Activated CD4-positive, CD25-positive, alpha-beta regulatory T cell treated with anti-CD3 and anti-CD28 coated beads, Interleukin-2, amount 50 U/mL, for 16 hours (primary cell): ENCODE data around the gene YBEY.

Experiments used
- DNase-seq: peaks from one replicate; pipeline ENCODE4 v3.0.0-alpha.2; 2020; ENCODE audit warnings: low read depth, low spot score

The YBEY gene

DNA sequence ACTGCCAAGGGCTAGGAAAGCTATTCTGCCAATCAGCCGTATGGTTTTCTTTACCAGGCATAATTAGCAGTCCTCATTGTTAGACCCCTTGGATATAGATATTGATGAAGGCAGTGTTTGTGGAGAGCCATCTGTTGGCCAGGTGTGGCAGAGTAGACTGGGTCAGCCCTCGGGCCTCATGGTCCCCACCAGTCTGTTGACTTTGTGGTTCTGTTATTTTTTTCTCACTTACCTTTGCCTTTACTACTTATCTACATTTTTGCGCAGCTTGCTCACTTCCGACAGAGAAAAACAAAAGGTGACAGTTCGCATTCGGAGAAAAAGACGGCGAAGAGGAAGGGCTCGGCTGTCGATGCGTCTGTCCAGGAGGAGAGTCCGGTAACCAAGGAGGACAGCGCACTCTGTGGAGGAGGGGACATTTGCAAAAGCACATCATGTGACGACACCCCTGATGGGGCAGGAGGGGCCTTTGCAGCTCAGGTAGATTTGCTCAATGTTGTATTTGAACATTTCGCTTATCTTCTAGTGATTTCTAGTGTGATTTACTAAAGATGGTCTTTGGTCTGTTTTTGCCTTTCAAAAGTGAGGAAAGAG lies 40.1 kb downstream of the YBEY start:
- no peak for DNase-seq

DNA sequence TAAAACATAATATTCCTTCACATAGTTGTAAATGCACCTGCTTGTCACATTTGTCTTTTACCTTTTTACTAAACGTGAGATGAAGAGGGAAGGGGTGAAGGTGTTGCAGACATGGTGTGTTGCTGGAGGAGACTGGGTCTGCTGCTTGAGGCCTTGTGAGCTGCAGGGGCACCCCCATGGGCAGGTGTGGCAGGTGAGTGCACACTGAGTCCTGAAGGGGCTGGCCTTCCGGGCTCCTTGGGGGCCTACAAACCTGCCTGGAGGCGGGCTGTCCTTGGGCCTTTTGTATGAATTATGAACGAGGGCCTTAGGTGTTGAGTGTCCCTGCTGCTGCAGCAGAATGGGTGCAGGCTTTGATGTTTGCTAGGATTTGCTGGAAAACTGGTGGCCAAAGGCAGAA lies 41.6 kb downstream of the YBEY start:
- no peak for DNase-seq

DNA sequence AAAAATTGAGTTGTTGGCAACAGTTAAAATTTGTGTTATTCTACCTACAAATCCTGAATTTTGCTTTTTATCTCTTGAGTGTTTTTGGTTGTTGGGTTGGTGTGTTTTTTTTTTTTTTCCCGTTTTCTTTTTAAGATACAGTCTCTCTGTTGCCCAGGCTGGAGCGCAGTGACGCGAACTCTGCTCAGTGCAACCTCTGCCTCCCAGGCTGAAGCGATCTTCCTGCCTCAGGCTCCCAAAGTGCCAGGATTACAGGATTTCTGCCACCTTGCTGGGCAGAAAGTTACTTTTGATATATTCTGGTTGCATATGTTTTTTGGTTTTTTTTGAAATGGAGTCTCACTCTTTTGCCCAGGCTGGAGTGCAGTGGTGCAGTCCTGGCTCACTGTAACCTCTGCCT lies 42.0 kb downstream of the YBEY start:
- no peak for DNase-seq

DNA sequence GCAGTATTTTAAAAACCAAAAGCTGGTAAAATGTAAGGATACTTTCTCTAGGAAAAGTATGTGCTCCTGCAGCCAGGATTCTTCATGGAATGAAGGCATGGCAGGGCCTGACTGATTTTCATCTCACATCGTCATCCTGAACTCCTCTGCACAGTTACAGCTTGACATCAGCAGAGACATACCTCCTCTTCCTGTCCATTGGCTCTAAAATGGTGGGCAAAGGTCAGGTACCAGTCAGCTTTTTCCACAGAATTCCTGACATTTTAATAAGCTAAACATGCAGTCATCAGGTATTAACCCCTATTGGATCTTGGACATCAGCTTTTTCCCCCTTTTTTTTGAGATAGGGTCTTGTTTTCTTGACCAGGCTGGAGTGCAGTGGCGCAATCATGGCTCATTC lies 43.7 kb downstream of the YBEY start:
- no peak for DNase-seq

DNA sequence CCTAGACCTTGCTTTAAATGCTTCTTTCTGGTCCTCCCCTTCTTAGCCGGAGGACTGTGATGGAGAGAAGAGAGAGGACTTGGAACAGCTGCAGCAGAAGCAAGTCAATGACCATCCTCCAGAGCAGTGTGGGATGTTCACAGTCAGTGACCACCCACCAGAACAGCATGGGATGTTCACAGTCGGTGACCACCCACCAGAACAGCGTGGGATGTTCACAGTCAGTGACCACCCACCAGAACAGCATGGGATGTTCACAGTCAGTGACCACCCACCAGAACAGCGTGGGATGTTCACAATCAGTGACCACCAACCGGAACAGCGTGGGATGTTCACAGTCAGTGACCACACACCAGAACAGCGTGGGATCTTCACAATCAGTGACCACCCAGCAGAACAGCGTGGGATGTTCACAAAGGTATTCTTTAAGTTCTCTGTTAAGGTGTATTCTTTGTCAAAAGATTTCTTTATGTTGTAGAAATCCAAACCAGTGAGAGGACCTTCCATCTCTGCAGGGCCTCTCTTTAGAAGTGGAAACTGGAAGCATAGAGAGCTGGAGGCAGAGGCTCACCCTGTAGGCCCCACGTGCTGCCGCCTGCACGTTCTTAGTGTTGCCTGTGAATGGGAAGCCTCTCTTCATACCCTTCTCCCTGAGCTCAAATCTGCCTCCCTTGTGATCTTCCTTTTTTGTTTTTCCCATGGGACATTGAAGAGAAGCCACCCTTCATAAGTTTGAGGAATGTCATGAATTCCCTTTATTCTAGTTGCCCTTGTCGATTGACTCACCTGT lies 48.4 kb downstream of the YBEY start:
- DNase-seq: no peak

DNA sequence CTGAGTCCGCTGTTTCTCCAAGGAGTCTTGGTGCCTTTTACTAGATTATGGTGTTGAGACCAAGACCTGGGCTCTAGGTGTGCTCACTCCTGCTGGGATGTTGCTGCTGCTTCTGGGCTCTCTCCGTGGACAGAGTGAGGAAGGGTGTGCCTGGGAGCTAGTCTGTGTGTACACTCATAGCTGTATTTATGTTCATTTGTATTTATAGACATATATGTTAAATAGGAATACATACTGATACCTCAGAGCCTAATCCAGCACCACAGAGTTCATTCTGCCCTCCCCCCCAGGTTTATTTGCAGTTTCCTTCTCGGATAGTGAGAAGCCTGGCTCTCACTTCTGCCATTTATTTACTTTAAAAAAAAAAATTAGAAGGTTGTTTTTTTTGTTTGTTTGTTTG lies 50.5 kb downstream of the YBEY start:
- DNase-seq: no peak

DNA sequence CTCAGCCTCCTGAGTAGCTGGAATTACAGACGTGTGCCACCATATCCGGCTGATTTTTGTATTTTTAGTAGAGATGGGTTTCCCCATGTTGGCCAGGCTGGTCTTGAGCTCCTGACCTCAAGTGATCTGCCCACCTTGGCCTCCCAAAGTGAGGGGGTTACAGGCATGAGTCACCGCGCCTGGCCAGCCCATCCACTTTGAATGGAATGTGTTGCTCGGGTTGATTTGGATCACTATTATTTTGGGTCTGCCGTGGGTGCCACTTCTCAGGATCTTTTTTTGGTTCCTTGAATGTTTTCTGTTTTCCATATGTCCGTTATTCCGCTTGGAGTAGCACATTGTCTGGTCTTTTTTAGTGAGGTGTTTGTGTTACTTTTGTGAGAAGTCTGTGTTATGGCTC lies 54.9 kb downstream of the YBEY start:
- no peak for DNase-seq

DNA sequence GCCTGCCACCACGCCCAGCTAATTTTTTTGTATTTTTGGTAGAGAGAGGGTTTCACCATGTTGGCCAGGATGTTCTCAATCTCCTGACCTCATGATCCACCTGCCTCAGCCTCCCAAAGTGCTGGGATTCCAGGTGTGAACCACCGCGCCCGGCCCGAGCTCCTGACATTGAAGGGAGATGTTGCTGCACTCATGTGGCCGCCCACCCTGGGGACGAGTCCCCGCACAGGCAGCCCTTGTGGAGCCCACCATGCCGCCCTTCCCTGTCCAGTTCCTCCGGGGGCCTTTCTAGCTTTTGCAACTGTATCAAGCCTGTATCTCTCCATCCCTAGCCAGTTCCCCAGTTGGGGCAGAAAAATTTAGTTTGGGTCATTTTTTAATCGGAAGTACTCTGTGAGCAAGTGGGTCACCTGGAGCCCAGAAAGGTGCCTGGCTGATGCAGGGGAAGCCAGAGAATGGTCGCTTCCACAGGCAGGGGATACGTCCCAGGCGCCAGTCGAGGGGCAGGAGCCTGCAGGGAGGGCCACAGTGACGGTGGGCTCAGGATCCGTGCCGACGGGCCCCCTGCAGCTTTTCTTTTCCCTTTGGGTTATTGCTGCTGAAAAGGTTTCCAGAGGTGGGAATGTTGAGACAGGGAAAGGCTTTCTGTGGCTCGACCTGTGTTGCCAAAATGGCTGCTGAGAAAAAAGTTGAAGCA lies 58.2 kb downstream of the YBEY start:
- DNase-seq: no peak

DNA sequence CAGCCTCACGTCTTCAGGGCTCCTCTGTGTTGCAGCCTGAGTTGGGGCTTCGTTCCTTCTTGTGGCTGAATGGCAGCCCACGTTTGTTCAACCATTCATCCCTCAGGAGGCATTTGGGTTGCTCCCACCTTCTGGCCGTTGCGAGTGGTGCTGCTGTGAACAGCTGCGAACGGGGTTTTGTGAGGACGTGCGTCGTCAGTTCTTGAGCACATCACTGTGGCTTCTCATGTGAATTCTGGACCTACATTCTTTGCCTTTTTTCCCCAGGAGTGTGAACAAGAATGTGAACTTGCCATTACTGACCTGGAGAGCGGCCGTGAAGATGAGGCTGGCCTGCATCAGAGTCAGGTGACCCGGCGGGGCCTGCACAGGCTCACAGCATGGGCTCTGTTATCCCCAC lies 59.7 kb downstream of the YBEY start:
- no peak for DNase-seq

DNA sequence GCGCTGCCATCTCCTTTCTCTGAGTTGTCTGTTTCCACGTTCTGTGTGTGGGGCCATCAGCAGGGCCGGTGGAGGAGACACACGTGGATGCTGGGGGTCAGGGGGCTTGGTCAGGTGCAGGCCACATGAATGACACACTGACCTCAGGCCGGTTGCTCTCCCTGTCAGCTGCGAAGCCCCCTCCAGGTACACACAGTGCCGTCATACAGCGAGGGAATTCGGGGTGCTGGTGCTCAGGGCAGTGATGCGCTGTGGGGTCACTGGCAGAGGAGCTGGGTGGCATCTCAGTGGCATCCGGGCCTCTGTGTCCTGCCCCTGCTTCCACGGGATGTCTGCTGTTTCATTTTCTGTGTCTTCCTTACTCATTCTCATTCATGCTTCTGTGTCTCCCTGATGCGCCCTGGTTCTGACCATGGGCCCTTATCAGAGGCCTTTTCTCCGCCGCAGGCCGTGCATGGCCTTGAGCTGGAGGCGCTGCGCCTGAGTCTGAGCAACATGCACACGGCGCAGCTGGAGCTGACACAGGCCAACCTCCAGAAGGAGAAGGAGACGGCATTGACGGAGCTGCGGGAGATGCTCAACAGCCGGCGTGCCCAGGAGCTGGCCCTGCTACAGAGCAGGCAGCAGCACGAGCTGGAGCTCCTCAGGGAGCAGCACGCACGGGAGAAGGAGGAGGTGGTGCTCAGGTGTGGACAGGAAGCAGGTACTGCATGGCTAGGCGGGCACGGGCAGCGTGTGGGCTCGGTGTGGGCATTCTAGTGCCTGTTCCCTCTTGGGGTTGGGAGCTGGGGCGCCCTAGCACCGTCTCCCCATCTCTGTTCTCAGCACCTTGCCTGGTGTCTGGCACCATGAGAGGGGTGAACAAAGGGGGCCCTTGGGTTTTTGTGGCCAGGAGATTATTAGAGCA lies 60.4 kb downstream of the YBEY start:
- no peak for DNase-seq

DNA sequence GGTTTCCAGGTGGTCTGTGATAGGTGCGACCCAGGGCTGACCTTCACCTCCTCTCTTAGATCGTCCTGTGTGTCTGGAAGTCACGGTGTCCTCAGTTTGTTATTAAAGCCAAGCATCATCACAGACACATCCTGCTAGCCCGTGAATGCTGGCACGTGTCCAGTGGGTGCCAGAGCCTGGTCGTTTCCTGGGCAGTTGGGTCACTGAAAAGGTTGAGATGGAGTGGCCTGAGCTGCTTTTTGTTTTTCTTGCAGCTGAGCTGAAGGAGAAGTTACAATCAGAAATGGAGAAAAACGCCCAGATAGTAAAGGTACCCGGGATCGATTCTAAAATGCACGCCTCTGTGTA lies 61.0 kb downstream of the YBEY start:
- DNase-seq: no peak
